IgD-negative memory B cell (primary cell): ENCODE data around the gene MGME1. TPM values are rescaled to one million over a fixed set of nuclear protein-coding genes. Genes with fewer than 3 reads are reported as not detected.
"Not testable (repeated sequence)": the region's sequence is repeated elsewhere in the genome, so short reads cannot be mapped to it uniquely, and the experiment has no call there.

Experiments
- H3K27ac Mint-ChIP-seq, 3 donors: one replicate each; pipeline ENCODE4 v1.8.0; 2020 to 2022; ENCODE audit warnings: mild to moderate bottlenecking in 3 of 3, mixed read lengths in 3 of 3, moderate library complexity in 1 of 3
- H3K27me3 Mint-ChIP-seq: one replicate; pipeline ENCODE4 v1.8.0; 2021; ENCODE audit warnings: mixed read lengths
- H3K36me3 Mint-ChIP-seq: one replicate; pipeline ENCODE4 v1.8.0; 2020; ENCODE audit warnings: mild to moderate bottlenecking, mixed read lengths
- H3K4me1 Mint-ChIP-seq, 3 donors: one replicate each; pipeline ENCODE4 v1.8.0; 2020 to 2022; ENCODE audit warnings: mixed read lengths in 3 of 3, mild to moderate bottlenecking in 1 of 3
- H3K4me3 Mint-ChIP-seq, 4 donors: one replicate each; pipeline ENCODE4 v1.8.0; 2020 to 2022; ENCODE audit warnings: mild to moderate bottlenecking in 4 of 4, mixed read lengths in 4 of 4, moderate library complexity in 3 of 4
- H3K9me3 Mint-ChIP-seq, 3 donors: one replicate each; pipeline ENCODE4 v1.8.0; 2020 to 2021; ENCODE audit warnings: mixed read lengths in 3 of 3, mild to moderate bottlenecking in 1 of 3
- polyA plus RNA-seq: library from polyadenylated mRNA; unstranded; fragments of 300-500 nt; fragmentation: Illumina TruSeq; gene quantifications from one replicate; pipeline ENCODE4 v1.2.3, GENCODE V29; 2021

MGME1 gene
- polyA plus RNA-seq, 1 donor from 2014 or later: 29.2 TPM

DNA sequence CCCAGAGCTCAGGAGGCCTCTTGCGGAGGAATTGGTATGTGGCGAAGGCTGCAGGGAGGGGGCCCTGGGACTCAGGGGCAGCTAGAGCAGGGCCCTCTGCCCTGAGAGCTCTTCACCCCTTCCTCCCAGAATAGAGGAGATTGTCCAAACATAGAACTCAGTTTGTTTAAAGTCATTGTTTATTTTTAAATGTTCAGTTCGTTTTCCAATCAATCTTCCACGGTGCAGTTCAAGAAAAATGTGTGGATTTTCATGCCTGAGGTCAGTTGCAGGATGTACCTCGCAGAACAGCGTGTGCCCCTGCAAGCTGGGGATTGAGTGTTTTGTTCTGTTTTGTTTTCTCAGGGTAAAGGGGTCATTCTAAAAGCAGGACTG is 37.2 kb downstream of the MGME1 start:
- H3K4me1 Mint-ChIP-seq: peaks cover 15 to 22% (median 19%) of the 10 kb centered on the region in 3 donors
- no peaks in the 10 kb centered on the region for H3K36me3 Mint-ChIP-seq
- H3K4me3 Mint-ChIP-seq: no peak overlapping the region
- no peaks in the 10 kb centered on the region for H3K9me3 Mint-ChIP-seq
- H3K27ac Mint-ChIP-seq: no peak overlapping the region
- H3K27me3 Mint-ChIP-seq: no peaks in the 10 kb centered on the region

DNA sequence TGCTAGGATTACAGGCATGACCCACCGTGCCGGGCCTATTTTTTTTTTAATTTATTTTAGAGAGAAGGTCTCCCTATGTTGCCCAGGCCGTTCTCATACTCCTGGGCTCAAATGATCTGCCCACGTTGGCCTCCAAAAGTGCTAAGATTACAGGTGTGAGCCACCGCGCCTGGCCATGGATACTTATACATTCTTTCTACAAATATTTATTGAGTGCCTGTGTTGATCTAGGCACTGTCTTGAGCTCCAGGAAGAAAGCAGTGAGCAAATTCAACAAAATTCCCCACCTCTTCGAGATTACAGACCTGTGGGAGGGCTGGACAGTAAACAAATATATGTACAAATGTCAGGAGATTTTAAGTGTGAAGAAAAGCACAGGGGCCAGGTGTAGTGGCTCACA is 37.9 kb downstream of the MGME1 start:
- Mint-ChIP-seq H3K9me3 (no peaks in the 10 kb centered on the region), H3K27ac (no peak overlapping the region), H3K4me3 (no peak overlapping the region), H3K36me3 (no peaks in the 10 kb centered on the region), H3K27me3 (peaks cover under 1% of the 10 kb centered on the region), H3K4me1 (peaks cover 15 to 22% (median 22%) of the 10 kb centered on the region in 3 donors)

DNA sequence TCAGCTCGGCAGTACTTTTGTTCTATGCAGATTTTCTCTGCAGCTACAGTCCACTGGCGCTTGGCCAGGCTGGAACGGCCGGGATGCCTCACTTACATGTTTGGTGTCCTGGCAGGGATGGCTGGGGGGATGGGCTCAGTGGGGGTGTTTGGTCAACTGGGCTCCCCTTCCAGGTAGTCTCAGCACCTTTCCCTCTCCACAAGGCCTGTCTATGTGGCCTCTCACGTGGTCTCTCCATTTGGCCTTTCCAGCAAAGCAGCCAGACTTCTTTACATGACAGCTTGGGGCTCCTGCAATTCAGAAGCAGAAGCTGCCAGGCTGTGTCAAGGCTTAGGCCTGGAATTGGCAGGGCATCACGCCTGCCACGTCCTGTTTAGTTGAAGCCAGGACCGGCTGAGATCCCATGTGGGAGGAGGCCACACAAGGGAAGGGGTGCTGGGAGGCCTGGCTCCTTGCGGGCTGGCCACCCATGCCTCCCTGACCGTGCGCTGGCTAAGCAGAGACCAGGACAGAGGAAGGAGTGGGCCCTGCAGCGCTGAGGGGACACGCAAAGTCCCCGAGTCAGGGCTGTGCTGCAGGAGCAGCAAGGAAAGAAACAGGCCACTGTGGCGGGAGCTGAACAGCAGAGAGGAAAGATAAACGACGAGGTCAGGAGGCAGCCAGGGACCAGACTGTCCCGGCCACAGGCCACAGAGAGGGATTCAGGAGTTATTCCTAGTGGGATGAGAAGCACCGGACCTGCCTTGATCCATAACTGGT is 38.9 kb downstream of the MGME1 start:
- Mint-ChIP-seq H3K4me3 (no peak overlapping the region), H3K27ac (peak overlapping the region in 1 of 3 donors; percentile 59), H3K36me3 (no peaks in the 10 kb centered on the region), H3K4me1 (peaks cover 15 to 22% (median 22%) of the 10 kb centered on the region in 3 donors), H3K9me3 (no peaks in the 10 kb centered on the region), H3K27me3 (peaks cover 4% of the 10 kb centered on the region)

DNA sequence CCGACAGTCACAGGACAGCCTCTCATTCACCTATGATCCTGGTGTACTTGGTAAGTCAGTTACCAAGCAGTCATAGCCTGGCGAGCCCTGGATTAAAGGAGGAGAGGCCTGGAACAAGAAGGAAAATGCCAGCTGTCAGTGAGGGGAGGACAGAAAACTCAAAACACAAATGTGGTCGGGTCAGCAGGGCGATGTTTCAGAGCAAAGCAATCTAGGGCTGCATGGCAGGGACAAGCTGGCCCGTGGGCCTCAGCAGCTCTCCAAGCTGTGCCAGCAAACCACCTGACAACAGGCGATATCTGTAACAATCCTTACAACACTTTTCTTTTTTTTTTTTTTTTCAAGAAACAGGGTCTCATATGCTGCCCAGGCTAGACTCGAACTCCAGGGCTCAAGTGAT is 40.3 kb downstream of the MGME1 start:
- H3K9me3 Mint-ChIP-seq: no peaks in the 10 kb centered on the region
- peaks cover 4% of the 10 kb centered on the region for H3K27me3 Mint-ChIP-seq
- no peak overlapping the region for H3K4me3 Mint-ChIP-seq

DNA sequence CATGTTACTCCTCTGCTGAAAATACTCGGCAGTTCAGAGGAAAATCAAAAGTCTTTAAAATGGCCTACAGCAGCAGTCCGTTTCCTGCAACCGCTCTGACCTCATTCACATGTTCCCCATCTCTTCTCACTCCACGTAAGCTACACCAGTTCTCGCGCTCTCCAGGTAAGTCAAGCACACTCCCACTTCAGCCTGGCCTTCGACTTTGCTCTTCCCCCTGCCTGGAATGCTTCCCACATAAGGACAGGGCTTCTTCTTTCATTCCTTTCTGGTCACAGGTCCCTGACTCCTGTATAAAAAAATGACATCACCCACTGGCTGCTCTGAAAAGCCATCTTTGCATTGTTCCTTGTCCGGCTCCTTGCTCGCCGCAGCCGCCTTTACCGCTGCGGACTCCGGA is 42.7 kb downstream of the MGME1 start:
- peaks cover 0 to 3% (median 3%) of the 10 kb centered on the region in 3 donors for H3K4me1 Mint-ChIP-seq
- no peaks in the 10 kb centered on the region for H3K9me3 Mint-ChIP-seq
- peak overlapping the region in 1 of 3 donors; percentile 71 for H3K27ac Mint-ChIP-seq
- H3K36me3 Mint-ChIP-seq: no peaks in the 10 kb centered on the region
- H3K27me3 Mint-ChIP-seq: peaks cover 4% of the 10 kb centered on the region
- H3K4me3 Mint-ChIP-seq: no peak overlapping the region

More for the DNA sequence above, 40.3 kb downstream of the MGME1 start:
- no peaks in the 10 kb centered on the region for H3K36me3 Mint-ChIP-seq
- peaks cover 7 to 15% (median 14%) of the 10 kb centered on the region in 3 donors for H3K4me1 Mint-ChIP-seq
- H3K27ac Mint-ChIP-seq: no peak overlapping the region

DNA sequence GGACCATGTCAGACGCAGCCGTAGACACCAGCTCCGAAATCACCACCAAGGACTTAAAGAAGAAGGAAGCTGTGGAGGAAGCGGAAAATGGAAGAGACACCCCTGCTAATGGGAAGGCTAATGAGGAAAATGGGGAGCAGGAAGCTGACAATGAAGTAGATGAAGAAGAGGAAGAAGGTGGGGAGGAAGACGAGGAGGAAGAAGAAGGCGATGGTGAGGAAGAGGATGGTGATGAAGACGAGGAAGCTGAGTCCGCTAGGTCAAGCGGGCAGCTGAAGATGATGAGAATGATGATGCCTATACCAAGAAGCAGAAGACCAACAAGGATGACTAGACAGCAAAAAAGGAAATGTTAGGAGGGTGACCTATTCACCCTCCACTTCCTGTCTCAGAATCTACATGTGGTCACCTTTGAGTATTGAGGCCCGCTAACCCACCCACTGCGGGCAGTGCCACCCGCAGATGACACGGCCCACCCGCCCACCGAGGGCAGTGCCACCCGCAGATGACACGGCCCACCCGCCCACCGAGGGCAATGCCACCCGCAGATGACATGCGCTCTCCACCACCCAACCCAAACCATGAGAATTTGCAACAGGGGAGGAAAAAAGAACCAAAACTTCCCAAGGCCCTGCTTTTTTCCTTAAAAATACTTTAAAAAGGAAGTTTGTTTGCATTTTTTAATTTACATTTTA is 43.3 kb downstream of the MGME1 start:
- H3K4me1 Mint-ChIP-seq: peaks cover 0 to 3% (median 3%) of the 10 kb centered on the region in 3 donors
- no peaks in the 10 kb centered on the region for H3K36me3 Mint-ChIP-seq
- H3K27ac Mint-ChIP-seq: peak overlapping the region in 1 of 3 donors; percentile 44
- peaks cover 4% of the 10 kb centered on the region for H3K27me3 Mint-ChIP-seq
- H3K4me3 Mint-ChIP-seq: no peak overlapping the region
- no peaks in the 10 kb centered on the region for H3K9me3 Mint-ChIP-seq

DNA sequence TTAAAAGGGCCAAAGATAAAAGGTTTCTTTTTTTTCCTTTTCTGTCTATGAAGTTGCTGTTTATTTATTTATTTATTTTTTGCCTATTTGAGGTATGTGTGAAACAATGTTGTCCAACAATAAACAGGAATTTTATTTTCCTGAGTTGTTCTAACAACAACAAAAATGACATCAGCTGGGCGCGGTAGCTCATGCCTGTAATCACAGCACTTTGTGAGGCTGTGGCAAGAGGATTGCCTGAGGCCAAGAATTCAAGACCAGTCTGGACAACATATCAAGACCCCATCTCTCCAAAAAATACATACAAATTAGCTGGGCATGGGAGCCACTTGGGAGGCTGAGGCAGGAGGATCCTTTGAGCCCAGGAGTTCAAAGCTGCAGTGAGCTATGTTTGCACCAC is 44.1 kb downstream of the MGME1 start:
- H3K4me3 Mint-ChIP-seq: no peak overlapping the region
- no peaks in the 10 kb centered on the region for H3K36me3 Mint-ChIP-seq
- no peaks in the 10 kb centered on the region for H3K9me3 Mint-ChIP-seq
- H3K27ac Mint-ChIP-seq: no peak overlapping the region
- H3K4me1 Mint-ChIP-seq: peaks cover 0 to 3% (median 0%) of the 10 kb centered on the region in 3 donors
- H3K27me3 Mint-ChIP-seq: peaks cover 4% of the 10 kb centered on the region

DNA sequence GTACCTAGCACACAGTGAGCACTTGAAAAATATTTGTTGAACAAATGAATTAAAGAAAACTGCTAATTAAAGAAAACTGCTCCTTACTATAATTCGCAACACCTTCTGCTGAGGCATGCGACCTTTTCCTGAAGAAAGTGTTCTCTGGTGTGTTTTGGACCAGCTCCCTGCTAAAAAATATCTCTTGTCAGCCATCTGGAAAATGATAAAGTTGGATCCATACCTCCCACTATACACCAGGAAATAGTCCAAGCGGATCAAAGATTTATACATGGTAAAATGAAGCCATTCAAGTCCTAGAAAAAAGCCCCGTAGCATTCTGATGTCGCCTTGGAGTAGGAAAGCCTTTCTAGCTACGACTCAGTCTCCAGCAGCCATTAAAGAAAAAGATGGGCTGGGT is 45.6 kb downstream of the MGME1 start:
- peaks cover 0 to 5% (median 0%) of the 10 kb centered on the region in 3 donors for H3K4me1 Mint-ChIP-seq
- peaks cover 4% of the 10 kb centered on the region for H3K27me3 Mint-ChIP-seq
- no peak overlapping the region for H3K27ac Mint-ChIP-seq
- no peaks in the 10 kb centered on the region for H3K36me3 Mint-ChIP-seq
- H3K4me3 Mint-ChIP-seq: no peak overlapping the region
- H3K9me3 Mint-ChIP-seq: no peaks in the 10 kb centered on the region

DNA sequence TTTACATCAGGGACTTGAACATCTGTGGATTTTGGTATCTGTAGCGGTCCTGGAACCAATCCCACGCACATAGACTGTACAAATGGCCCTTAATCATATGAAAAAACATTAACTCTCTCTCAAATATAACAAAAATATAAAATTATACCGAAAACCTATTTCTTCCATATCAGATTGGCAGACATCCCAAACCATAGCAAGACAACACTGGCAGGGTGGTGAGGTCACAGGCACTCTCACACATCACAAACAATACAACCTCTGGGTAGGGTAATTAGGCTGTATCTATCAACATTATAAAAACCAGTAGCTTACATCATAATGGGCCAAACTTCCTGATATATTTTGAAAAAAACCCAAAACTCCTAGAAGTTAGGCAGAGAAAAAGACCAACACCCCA is 48.0 kb downstream of the MGME1 start:
- H3K36me3 Mint-ChIP-seq: no peaks in the 10 kb centered on the region
- H3K4me1 Mint-ChIP-seq: peaks cover 0 to 3% (median 1%) of the 10 kb centered on the region in 3 donors
- H3K27ac Mint-ChIP-seq: no peak overlapping the region
- no peaks in the 10 kb centered on the region for H3K9me3 Mint-ChIP-seq
- H3K4me3 Mint-ChIP-seq: no peak overlapping the region
- peaks cover 3% of the 10 kb centered on the region for H3K27me3 Mint-ChIP-seq

DNA sequence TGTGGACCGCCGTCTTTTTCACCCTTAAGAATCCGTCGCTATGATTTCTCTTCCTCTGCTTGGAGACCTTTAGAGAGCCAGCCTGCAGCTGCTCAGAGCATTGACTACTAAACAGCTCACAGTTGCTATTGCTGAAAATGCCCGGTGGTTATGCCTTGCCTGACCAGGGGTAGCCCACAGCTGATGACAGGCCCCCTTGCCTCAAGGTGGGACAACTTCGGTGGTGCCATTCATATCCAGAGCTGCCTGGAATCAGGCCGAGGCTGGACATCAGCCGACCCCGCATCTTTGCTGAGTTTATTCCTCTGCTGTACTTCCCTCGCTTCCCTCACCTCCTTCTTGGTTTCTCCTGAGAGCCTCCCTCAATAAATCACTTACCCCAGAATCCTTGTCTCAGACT is 49.3 kb downstream of the MGME1 start:
- Mint-ChIP-seq H3K36me3 (no peaks in the 10 kb centered on the region), H3K4me1 (peaks cover 0 to 3% (median 1%) of the 10 kb centered on the region in 3 donors), H3K27ac (no peak overlapping the region)

DNA sequence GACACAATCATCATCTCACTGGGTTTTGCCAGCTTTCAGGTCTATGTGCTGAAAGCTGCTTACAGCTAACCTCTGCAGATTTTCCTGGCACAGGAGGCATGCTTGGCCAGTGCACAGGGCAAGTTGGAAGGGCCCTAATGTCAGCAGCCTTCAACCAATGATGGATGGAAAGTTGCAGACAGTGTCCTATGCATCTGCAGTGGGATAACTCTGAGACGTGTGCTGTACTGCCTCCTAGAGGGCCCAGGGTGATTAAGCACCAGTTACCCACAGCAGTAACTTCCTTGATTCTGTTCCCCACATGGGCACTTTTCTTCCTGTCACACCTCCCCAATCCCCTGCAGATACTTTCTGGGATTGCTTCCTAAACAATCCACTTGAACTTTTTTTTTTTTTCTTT is 50.2 kb downstream of the MGME1 start:
- Mint-ChIP-seq H3K27me3 (no peaks in the 10 kb centered on the region), H3K36me3 (no peaks in the 10 kb centered on the region), H3K9me3 (no peaks in the 10 kb centered on the region), H3K4me1 (peaks cover 0 to 3% (median 1%) of the 10 kb centered on the region in 3 donors), H3K27ac (no peak overlapping the region), H3K4me3 (no peak overlapping the region)

More for the DNA sequence above, 49.3 kb downstream of the MGME1 start:
- Mint-ChIP-seq H3K9me3 (no peaks in the 10 kb centered on the region), H3K27me3 (no peaks in the 10 kb centered on the region), H3K4me3 (peak overlapping the region in 1 of 4 donors; percentile 14)

DNA sequence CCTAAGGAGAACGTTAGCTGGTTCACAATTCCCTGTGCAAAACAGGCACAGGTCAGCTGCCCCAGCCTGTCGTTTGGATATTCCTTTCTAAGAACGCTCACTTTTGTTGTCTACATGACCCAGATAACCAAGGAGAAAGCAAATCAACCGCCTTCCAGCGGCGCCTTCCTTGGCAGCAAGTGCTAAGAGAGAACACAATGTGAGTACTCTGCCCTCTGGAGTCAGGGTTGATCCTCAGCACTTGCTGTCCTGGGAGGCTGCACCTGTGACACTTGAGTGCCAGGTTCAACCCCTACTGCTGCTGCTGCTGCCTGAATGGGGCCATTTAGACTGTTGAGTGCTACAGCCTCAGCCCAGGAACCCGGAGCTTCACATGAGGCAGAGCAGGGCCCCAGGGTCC is 52.1 kb downstream of the MGME1 start:
- Mint-ChIP-seq H3K27ac (no peak overlapping the region), H3K27me3 (no peaks in the 10 kb centered on the region), H3K4me1 (peaks cover 0 to 3% (median 1%) of the 10 kb centered on the region in 3 donors), H3K4me3 (no peak overlapping the region), H3K9me3 (no peaks in the 10 kb centered on the region), H3K36me3 (no peaks in the 10 kb centered on the region)

DNA sequence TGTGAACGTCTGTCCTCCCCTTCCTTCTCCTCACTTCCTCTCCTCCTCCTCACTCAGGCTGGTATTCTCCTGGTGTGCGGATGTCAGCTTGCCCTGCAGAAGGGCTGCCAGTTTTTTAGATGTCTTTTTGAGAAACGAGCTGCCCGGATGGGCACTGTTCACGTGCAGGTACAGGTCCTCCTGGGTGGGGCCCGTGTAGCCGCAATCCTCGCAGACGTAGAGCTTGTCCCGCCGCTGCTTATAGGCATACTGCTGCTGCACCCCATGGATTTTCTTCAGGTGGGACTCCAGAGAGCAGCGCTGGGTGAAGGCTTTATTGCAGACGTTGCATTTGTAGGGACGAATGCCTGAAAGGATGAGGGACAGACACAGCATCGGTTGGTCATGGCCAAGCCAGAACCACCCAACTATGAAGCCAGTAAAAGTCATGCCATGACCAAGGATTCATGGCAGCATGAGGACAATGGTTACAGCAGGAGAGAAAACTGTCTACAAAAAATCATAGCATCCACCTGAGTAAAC is 55.8 kb downstream of the MGME1 start:
- Mint-ChIP-seq H3K4me1 (peaks cover 0 to 1% (median 0%) of the 10 kb centered on the region in 3 donors), H3K27ac (no peak overlapping the region), H3K9me3 (no peaks in the 10 kb centered on the region), H3K27me3 (no peaks in the 10 kb centered on the region), H3K36me3 (no peaks in the 10 kb centered on the region), H3K4me3 (no peak overlapping the region)

DNA sequence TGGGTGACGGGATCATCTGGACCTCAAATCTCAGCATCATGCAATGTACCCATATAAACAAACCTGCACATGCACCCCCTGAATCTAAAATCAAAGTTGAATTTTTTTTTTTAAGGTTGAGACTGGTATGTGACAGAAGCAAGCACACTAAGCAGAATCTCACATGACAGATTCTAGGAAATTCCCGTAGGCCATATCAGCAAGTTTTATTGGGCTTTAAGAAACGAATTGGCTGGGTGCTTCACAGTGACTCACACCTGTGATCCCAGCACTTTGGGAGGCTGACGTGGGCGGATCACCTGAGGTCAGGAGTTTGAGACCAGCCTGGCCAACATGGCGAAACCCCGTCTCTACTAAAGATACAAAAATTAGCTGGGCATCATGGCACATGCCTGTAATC is 58.2 kb downstream of the MGME1 start:
- not testable (repeated sequence) for H3K4me3 Mint-ChIP-seq, H3K9me3 Mint-ChIP-seq, H3K27me3 Mint-ChIP-seq, H3K4me1 Mint-ChIP-seq, H3K36me3 Mint-ChIP-seq, H3K27ac Mint-ChIP-seq

DNA sequence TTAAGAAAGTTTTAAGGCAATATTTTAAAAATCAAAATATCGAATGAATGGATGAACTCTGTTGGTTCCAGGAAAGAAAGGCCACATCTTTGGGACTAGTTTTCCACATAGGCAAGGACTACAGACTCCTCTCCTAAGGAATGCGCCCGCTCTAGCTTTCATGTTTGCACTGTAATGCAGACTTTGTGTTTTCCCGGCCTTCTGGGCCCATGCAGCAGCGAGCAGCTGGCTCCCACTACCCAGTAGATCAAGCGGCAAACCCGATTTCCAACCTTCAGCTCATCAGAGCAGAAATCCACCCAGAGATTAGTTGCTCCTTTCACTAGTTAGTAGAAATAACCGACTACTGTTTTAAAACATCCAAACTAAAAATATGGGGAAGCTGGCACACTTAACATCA is 61.2 kb downstream of the MGME1 start:
- Mint-ChIP-seq H3K27me3 (peaks cover 7% of the 10 kb centered on the region), H3K4me3 (no peak overlapping the region), H3K27ac (no peak overlapping the region), H3K4me1 (no peaks in the 10 kb centered on the region), H3K36me3 (no peaks in the 10 kb centered on the region), H3K9me3 (no peaks in the 10 kb centered on the region)
